ENCODE data around the gene ABI3. TPM values are rescaled to one million over a fixed set of nuclear protein-coding genes. Genes with fewer than 3 reads are reported as not detected.
A peak's percentile ranks its signal among the peaks of the same experiment; 100 is the strongest.

The ABI3 gene
- total and polyA plus RNA-seq, 2 experiments from 2014 or later: 0.24 TPM; not detected in 1

- Histone ChIP-seq H3K36me3 (no peaks in the 10 kb centered on the region), H3K27ac (no peak overlapping the region), H3K27me3 (peaks cover 70% of the 10 kb centered on the region), H3K4me3 (no peak overlapping the region), H3K9me3 (ENCODE audit: low read depth) (no peaks in the 10 kb centered on the region), H3K4me1 (ENCODE audit: low read depth) (no peaks in the 10 kb centered on the region)
- TF ChIP-seq CTCF (IDR thresholded peaks at IDR 0.05; ENCODE audit: low read depth, low read length): no peak
- no peak for DNase-seq (ENCODE audit: low read depth in 1 of 2, low spot score in 1 of 2)
Measured at GRCh38 chr17:49229076-49229804, 18.7 kb downstream of the ABI3 start.

GRCh38 chr17:49229805-49230600, 19.5 kb downstream of the ABI3 start:
- H3K4me3 ChIP-seq: peak overlapping the region; percentile 44
- no peaks in the 10 kb centered on the region for H3K4me1 ChIP-seq (ENCODE audit: low read depth)
- no peaks in the 10 kb centered on the region for H3K9me3 ChIP-seq (ENCODE audit: low read depth)
- H3K27ac ChIP-seq: no peak overlapping the region
- no peak for DNase-seq (ENCODE audit: low read depth in 1 of 2, low spot score in 1 of 2)
- no peak for TF ChIP-seq CTCF (IDR thresholded peaks at IDR 0.05; ENCODE audit: low read depth, low read length)
- no peaks in the 10 kb centered on the region for H3K36me3 ChIP-seq
- peaks cover 63% of the 10 kb centered on the region for H3K27me3 ChIP-seq

- no peak for TF ChIP-seq CTCF (IDR thresholded peaks at IDR 0.05; ENCODE audit: low read depth, low read length)
- H3K27me3 ChIP-seq: peaks cover 54% of the 10 kb centered on the region
- H3K36me3 ChIP-seq: no peaks in the 10 kb centered on the region
- no peaks in the 10 kb centered on the region for H3K9me3 ChIP-seq (ENCODE audit: low read depth)
- peak within 1 kb of the TSS; percentile 44 for H3K4me3 ChIP-seq
- DNase-seq (ENCODE audit: low read depth in 1 of 2, low spot score in 1 of 2): peak; percentile 86 to 94
- no peaks in the 10 kb centered on the region for H3K4me1 ChIP-seq (ENCODE audit: low read depth)
- H3K27ac ChIP-seq: no peak within 1 kb of the TSS
Measured at GRCh38 chr17:49230636-49231562, 20.4 kb downstream of the ABI3 start, which contains the start of gene PHOSPHO1. PHOSPHO1 (minus strand) TSS chr17:49230787; CDS start chr17:49226691, 4,096 bp downstream.

GRCh38 chr17:49231563-49231894, 21.0 kb downstream of the ABI3 start:
- no peaks in the 10 kb centered on the region for H3K9me3 ChIP-seq (ENCODE audit: low read depth)
- no peak overlapping the region for H3K4me3 ChIP-seq
- peaks cover 47% of the 10 kb centered on the region for H3K27me3 ChIP-seq
- DNase-seq (ENCODE audit: low read depth in 1 of 2, low spot score in 1 of 2): no peak
- H3K36me3 ChIP-seq: no peaks in the 10 kb centered on the region
- H3K4me1 ChIP-seq (ENCODE audit: low read depth): no peaks in the 10 kb centered on the region
- H3K27ac ChIP-seq: no peak overlapping the region
- no peak for TF ChIP-seq CTCF (IDR thresholded peaks at IDR 0.05; ENCODE audit: low read depth, low read length)

GRCh38 chr17:49234509-49235080, 24.1 kb downstream of the ABI3 start:
- no peak for TF ChIP-seq CTCF (IDR thresholded peaks at IDR 0.05; ENCODE audit: low read depth, low read length)
- peaks cover 22% of the 10 kb centered on the region for H3K27me3 ChIP-seq
- no peaks in the 10 kb centered on the region for H3K9me3 ChIP-seq (ENCODE audit: low read depth)
- H3K4me3 ChIP-seq: no peak overlapping the region
- no peaks in the 10 kb centered on the region for H3K4me1 ChIP-seq (ENCODE audit: low read depth)
- H3K27ac ChIP-seq: no peak overlapping the region
- no peaks in the 10 kb centered on the region for H3K36me3 ChIP-seq
- no peak for DNase-seq (ENCODE audit: low read depth in 1 of 2, low spot score in 1 of 2)

Measured in cardiac muscle cell (in vitro differentiated cells and primary cell).